HG03066 (cell line): ENCODE data around the gene KRT2.

ENCODE experiments used
- ATAC-seq: cut with Tn5 transposase; IDR thresholded peaks from one replicate; pipeline ENCODE4 v1.9.1; 2021; ENCODE audit warnings: low read depth; ENCODE audit not compliant: unreplicated experiment

The KRT2 gene

DNA sequence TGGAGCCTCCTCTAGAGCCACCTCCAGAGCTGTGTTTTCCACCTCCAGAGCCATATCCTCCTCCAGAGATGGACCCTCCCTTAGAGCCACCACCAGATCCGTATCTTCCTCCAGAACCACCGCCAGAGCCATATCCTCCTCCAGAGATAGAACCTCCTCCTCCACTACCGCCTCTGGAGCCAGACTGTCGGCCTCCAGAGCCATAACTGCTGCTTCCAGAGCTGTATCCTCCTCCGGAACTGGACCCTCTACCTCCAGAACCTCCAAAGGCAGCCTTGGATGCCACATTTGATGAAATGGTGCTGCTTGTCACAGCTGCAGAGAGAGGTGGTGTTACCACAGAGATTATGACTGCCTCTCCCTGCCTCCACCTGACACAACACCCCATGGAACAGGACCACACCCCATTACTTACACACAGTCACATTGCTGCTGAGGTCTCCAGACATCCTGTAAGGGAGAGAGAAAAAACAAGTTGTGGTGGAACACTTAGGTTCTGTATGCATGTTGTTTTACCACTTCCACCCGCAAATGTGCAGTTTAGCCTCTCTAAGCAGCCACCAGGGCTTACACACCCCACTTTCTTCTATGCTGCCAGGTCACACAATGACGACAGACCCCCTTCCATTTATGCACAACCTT lies 6.8 kb downstream of the KRT2 start:
- ATAC-seq: no peak

- ATAC-seq: no peak
These were observed 8.0 kb downstream of the KRT2 start for GRCh38 chr12:52644078-52644415.

DNA sequence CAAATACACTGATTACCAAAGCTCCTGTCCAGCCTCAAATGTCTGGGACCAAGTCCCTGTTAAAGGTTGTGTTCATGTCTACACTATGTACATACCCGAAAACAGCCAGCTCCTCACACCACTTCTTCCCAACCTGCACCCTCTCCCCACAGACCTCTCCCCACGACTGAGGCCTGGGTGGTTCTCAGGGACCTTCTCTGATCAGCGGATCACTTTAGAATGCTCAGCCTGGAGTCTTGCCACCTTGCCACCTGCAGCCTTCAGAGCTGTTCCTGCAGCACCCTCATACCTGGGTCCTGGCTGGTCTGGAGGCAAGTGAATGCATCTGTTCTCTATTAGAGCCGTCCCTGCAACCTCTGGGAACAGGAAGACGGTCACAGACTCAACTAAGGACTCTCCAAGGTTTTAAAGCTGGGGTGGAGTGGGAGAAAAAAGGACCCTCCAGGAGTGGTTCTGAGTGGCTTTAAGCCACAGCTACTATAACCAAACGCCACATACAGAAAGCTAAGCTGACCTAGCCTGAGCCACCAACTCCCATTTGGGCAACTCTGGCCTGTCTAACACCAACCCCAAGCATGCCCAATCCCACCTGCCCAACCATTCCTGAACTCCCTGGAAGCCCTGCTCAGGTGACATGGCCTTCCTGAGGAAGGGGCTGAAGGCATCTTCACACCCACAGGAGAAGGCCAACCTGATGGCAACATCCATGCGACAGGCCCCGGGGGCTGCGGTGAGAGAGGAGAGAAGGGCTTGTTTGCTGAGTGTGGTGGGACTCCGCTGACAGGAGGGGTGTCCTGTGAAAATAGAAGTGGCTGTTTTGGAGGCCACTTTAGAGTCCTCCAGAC lies 8.6 kb downstream of the KRT2 start:
- no peak for ATAC-seq

- no peak for ATAC-seq
These were observed 10.5 kb downstream of the KRT2 start for GRCh38 chr12:52641468-52641867.

DNA sequence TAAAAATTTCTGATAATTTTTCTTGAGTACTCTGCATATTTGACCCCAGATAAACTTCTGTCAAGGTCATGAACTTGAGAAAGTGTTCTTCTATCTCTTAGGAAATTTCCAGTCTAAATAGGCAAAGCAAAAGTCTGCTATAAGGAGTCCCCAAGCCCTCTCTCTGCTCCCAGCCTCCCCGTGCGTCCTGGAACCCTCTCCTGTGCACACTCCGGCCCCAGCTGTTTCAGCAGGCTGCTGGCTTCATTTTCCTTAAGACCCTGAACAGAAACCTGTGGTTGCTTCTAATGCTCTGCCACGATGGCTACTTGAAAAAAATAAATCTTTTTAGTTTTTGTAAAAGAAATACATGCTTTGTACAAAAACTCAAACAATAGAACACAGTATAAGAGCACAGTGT lies 14.7 kb downstream of the KRT2 start:
- ATAC-seq: no peak

- ATAC-seq: no peak
These were observed 15.3 kb downstream of the KRT2 start for GRCh38 chr12:52636592-52637258.

- ATAC-seq: no peak
These were observed 15.8 kb downstream of the KRT2 start for GRCh38 chr12:52636189-52636588.

- ATAC-seq: no peak
These were observed 17.6 kb downstream of the KRT2 start for GRCh38 chr12:52634266-52635056.

- no peak for ATAC-seq
These were observed 18.6 kb downstream of the KRT2 start for GRCh38 chr12:52633383-52633782.

DNA sequence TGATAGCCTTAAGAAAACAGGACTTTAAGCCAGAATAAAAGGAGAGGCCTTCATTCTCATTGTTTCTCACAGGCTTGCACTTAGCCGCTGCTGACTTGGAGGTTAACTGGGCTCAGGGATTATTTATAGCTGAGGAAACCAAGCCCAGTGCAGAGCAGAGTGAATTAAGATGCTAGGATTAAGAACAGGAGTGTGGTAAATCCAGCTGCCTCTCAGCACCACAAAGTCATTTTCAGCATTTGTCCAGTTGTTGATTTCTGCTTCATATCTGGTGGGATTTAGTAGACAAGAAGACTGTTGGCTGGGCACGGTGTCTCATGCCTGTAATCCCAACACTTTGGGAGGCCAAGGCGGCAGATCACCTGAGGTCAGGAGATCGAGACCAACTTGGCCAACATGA lies 19.4 kb downstream of the KRT2 start:
- no peak for ATAC-seq

GRCh38 chr12:52631676-52632459 lies 20.1 kb downstream of the KRT2 start:
- no peak for ATAC-seq

GRCh38 chr12:52631264-52631663 lies 20.7 kb downstream of the KRT2 start:
- no peak for ATAC-seq

- no peak for ATAC-seq
These were observed 21.3 kb downstream of the KRT2 start for GRCh38 chr12:52630599-52631200.

DNA sequence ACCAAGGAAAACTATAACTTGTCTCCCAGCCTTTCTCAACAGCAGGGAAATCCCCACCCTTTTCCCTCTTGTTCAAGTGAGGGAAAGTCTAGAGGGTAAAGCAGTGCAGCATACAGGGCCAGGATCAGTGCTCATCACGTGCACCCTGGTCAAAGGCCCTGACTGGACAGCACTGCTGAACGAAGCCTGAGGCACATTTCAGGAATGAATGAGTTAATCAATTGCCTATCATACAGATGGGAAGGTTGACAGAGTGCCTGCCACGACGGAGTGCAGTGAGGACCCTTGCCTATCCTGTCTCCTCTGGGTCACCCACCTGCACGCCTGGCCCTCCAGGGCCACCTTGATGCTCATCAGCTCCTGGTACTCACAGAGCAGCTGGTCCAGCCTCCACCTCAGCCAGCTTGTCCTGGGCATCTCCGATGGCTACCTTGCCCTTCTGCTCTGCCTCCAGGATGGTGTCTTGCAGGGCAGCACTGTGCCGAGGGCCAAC lies 22.0 kb downstream of the KRT2 start:
- no peak for ATAC-seq

GRCh38 chr12:52629281-52630007 lies 22.6 kb downstream of the KRT2 start:
- ATAC-seq: no peak

DNA sequence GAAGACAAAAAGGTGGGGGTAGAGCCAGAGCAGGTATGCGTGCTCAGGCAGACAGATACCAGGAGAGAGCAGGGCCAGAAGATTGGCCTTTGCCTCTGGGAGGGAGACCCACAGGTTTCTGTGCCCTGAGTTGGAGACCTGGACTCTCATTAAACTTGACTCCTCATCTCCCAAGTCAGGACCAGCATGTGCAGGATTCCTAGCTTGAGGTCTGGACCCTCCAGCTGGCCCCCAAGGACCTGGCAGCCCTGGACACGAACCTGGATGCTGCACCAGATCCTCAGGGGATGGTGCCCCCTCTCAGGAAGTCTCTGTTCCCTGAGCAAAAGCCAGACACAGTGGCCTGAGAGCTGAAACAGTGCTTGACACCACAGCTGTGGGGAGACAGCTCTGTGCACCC lies 23.2 kb downstream of the KRT2 start:
- ATAC-seq: no peak

GRCh38 chr12:52628111-52628507 lies 23.9 kb downstream of the KRT2 start:
- ATAC-seq: no peak

DNA sequence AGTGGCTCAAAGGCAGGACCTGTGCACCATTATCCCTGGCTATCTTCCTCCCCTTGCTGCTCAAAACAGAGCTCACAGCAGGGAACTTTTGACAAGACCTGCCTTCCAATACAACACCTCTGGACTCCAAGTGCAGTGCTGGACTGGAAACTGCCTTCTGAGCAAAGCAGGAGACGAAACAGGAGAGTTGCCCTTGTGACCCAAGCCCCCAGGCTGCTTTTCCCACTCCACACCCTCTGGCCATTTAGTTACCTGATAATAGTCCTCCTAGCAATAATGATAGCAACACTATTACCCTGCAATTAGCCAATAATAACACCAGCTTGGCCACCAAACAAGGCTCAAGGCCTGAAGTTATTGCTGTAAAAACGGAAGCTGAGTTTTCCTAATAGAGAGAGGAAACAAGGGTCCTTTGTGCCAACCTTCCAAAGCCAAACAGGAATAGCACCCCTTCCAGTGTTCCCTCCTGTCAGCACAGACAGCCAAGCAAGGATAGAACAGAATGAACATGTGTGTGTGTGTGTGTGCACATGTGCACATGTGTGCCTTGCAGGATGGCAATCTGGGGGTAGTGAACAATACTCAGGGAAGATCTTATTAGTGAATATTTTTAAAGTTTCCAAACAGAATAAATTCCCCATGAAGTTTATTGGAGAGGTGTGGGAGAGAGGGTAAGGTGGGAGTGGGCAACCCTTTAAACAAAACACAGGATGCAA lies 24.5 kb downstream of the KRT2 start:
- ATAC-seq: no peak
